ENCODE measurements around the gene LRRC2. TPM values are rescaled to one million over a fixed set of nuclear protein-coding genes. Genes with fewer than 3 reads are reported as not detected.

Gene LRRC2
- total and polyA plus RNA-seq, 9 of the 15 experiments (the other 6 are each of a cell fraction or from before 2014, with no cell fraction given) = 0.01 to 0.04 (median 0.03) TPM; not detected in 5

DNA sequence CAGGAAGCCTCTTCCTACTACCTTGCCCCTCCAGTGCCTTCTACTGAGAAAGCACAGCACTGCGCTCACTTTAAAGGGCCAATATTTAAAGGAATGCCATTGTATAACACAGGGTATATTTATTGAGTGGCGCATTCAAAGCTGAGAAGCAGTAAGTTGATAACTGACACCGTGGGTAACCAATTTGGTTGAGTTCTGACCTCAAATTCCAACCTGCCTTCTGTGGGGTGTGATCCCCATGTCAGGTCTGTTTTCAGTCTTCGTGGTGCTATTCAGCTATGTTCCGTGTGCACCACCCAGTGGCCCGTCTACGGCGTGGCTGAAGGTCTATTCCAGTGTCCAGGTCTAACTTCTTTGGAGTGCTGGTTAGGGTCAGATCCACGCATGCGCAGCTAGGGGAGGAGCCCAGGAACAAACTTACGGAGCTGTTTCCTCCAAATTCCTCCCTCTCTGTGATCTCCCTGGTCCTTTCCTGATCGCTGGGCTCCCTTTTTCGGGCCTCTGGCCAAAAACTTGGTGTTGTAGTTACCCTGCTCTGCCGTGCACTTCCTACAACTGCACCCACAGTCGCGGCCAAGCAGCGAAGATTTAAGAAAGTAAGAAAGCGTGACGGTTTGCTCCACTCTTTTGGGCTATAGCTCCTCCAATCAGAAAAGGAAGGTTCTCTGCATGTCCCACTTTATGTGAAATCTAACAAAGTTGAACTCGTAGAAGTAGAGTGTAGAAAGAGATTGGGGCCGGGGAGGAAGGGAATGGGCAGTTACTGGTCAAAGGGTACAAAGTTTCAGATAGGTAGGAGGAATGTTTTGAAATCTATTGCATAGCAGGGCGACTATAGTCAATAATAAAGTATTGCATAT lies 7.7 kb downstream of the LRRC2 start (continued):
- TF ChIP-seq LCOR (CRISPR knock-in tag; IDR thresholded peaks at IDR 0.05) (peak; percentile 77; the same call in 1 of the 2 replicates), ZNF57 (CRISPR knock-in tag; IDR thresholded peaks at IDR 0.05) (no peak), ZBTB8A (IDR thresholded peaks at IDR 0.05; ENCODE audit: partially characterized antibody) (no peak), RBM22 (IDR thresholded peaks at IDR 0.05; ENCODE audit: low read depth, low read length, poor library complexity, severe bottlenecking) (no peak), MAFG (tag; conservative IDR thresholded peaks at IDR 0.05) (no peak; the same call in 1 of the 2 replicates), ZNF217 (CRISPR knock-in tag; IDR thresholded peaks at IDR 0.05) (no peak), PHF8 (IDR thresholded peaks at IDR 0.05; ENCODE audit: borderline replicate concordance, low read length) (peak; percentile 19; the same call in 1 of the 2 replicates), NR1H2 (CRISPR knock-in tag; IDR thresholded peaks at IDR 0.05) (no peak), CHD2 (IDR thresholded peaks at IDR 0.05; ENCODE audit: low read depth, low read length) (no peak)
- TF ChIP-seq, protein P1, sequence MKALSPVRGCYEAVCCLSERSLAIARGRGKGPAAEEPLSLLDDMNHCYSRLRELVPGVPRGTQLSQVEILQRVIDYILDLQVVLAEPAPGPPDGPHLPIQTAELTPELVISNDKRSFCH (CRISPR knock-in tag; IDR thresholded peaks at IDR 0.05) = no peak
- TF ChIP-seq, protein P1 (tag; IDR thresholded peaks at IDR 0.05) = 0 out of 2 replicates have a peak, but pooled peaks have one; percentile 68
- TF ChIP-seq, protein P2, sequence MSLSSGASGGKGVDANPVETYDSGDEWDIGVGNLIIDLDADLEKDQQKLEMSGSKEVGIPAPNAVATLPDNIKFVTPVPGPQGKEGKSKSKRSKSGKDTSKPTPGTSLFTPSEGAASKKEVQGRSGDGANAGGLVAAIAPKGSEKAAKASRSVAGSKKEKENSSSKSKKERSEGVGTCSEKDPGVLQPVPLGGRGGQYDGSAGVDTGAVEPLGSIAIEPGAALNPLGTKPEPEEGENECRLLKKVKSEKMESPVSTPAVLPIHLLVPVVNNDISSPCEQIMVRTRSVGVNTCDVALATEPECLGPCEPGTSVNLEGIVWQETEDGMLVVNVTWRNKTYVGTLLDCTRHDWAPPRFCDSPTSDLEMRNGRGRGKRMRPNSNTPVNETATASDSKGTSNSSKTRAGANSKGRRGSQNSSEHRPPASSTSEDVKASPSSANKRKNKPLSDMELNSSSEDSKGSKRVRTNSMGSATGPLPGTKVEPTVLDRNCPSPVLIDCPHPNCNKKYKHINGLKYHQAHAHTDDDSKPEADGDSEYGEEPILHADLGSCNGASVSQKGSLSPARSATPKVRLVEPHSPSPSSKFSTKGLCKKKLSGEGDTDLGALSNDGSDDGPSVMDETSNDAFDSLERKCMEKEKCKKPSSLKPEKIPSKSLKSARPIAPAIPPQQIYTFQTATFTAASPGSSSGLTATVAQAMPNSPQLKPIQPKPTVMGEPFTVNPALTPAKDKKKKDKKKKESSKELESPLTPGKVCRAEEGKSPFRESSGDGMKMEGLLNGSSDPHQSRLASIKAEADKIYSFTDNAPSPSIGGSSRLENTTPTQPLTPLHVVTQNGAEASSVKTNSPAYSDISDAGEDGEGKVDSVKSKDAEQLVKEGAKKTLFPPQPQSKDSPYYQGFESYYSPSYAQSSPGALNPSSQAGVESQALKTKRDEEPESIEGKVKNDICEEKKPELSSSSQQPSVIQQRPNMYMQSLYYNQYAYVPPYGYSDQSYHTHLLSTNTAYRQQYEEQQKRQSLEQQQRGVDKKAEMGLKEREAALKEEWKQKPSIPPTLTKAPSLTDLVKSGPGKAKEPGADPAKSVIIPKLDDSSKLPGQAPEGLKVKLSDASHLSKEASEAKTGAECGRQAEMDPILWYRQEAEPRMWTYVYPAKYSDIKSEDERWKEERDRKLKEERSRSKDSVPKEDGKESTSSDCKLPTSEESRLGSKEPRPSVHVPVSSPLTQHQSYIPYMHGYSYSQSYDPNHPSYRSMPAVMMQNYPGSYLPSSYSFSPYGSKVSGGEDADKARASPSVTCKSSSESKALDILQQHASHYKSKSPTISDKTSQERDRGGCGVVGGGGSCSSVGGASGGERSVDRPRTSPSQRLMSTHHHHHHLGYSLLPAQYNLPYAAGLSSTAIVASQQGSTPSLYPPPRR (CRISPR knock-in tag; IDR thresholded peaks at IDR 0.05; ENCODE audit: borderline replicate concordance) = no peak
- TF ChIP-seq, protein P3, sequence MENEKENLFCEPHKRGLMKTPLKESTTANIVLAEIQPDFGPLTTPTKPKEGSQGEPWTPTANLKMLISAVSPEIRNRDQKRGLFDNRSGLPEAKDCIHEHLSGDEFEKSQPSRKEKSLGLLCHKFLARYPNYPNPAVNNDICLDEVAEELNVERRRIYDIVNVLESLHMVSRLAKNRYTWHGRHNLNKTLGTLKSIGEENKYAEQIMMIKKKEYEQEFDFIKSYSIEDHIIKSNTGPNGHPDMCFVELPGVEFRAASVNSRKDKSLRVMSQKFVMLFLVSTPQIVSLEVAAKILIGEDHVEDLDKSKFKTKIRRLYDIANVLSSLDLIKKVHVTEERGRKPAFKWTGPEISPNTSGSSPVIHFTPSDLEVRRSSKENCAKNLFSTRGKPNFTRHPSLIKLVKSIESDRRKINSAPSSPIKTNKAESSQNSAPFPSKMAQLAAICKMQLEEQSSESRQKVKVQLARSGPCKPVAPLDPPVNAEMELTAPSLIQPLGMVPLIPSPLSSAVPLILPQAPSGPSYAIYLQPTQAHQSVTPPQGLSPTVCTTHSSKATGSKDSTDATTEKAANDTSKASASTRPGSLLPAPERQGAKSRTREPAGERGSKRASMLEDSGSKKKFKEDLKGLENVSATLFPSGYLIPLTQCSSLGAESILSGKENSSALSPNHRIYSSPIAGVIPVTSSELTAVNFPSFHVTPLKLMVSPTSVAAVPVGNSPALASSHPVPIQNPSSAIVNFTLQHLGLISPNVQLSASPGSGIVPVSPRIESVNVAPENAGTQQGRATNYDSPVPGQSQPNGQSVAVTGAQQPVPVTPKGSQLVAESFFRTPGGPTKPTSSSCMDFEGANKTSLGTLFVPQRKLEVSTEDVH (IDR thresholded peaks at IDR 0.05; ENCODE audit: low read depth, partially characterized antibody) = no peak
- TF ChIP-seq, protein P4, sequence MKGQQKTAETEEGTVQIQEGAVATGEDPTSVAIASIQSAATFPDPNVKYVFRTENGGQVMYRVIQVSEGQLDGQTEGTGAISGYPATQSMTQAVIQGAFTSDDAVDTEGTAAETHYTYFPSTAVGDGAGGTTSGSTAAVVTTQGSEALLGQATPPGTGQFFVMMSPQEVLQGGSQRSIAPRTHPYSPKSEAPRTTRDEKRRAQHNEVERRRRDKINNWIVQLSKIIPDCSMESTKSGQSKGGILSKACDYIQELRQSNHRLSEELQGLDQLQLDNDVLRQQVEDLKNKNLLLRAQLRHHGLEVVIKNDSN (CRISPR knock-in tag; IDR thresholded peaks at IDR 0.05) = no peak
- TF ChIP-seq, protein P5, sequence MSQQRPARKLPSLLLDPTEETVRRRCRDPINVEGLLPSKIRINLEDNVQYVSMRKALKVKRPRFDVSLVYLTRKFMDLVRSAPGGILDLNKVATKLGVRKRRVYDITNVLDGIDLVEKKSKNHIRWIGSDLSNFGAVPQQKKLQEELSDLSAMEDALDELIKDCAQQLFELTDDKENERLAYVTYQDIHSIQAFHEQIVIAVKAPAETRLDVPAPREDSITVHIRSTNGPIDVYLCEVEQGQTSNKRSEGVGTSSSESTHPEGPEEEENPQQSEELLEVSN (IDR thresholded peaks at IDR 0.05; ENCODE audit: borderline replicate concordance in 1 of 2, extremely low read depth in 1 of 2, insufficient read depth in 1 of 2, insufficient read length in 1 of 2, low read depth in 1 of 2, low read length in 1 of 2, poor library complexity in 1 of 2, severe bottlenecking in 1 of 2) = peak in 1 of 2 experiments; percentile 49
